Upper lobe of left lung (tissue), 4 donors: ENCODE measurements around the gene PELI2.

Source experiments
- POLR2AphosphoS5 ChIP-seq, 2 donors: sonication (generic); formaldehyde crosslinking; IDR thresholded peaks; one replicate each; pipeline ENCODE4 v1.5.1; 2017; ENCODE audit warnings: antibody characterized with exemption in 2 of 2
- TF ChIP-seq, protein P1 (sequence below), 6 experiments: fragments of 450-650 bp in 4 of 6; fragments of 200-600 bp in 2 of 6; sonication (generic) in 2 of 6; IDR thresholded peaks; one replicate each; pipeline ENCODE4 v1.5.1; 2016 to 2019; ENCODE audit warnings: antibody characterized with exemption in 6 of 6

DNA sequence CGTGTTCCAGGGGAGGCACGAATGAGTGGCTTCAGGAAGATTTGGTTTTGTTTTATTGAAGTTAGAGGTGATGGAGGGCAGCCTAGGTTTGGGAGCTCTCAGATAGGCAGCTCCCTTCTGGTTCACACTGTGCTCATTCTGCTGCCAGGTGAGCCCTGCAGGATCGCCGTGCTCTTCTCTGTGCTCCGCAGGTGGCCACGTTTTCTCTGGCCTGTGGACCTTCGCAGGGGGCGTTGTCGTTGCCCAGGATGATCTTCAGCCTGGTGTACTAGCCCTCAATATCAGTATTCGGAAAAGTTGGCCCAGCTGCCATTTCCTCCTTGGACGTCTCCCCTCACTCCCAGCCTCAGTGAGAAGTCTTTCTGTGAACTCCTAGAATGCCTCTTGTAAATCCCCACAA, 69.5 kb downstream of the PELI2 start:
- TF ChIP-seq, protein P1, sequence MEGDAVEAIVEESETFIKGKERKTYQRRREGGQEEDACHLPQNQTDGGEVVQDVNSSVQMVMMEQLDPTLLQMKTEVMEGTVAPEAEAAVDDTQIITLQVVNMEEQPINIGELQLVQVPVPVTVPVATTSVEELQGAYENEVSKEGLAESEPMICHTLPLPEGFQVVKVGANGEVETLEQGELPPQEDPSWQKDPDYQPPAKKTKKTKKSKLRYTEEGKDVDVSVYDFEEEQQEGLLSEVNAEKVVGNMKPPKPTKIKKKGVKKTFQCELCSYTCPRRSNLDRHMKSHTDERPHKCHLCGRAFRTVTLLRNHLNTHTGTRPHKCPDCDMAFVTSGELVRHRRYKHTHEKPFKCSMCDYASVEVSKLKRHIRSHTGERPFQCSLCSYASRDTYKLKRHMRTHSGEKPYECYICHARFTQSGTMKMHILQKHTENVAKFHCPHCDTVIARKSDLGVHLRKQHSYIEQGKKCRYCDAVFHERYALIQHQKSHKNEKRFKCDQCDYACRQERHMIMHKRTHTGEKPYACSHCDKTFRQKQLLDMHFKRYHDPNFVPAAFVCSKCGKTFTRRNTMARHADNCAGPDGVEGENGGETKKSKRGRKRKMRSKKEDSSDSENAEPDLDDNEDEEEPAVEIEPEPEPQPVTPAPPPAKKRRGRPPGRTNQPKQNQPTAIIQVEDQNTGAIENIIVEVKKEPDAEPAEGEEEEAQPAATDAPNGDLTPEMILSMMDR (IDR thresholded peaks at IDR 0.05) = no peak
- TF ChIP-seq POLR2AphosphoS5 (IDR thresholded peaks at IDR 0.05) = no peak
